ENCODE results near the gene TMEM179.

Gene TMEM179

GRCh38 chr14:104554088-104554607 is 50.4 kb downstream of the TMEM179 start:
- DNase-seq, result no peak

GRCh38 chr14:104553166-104554087 is 51.1 kb downstream of the TMEM179 start:
- DNase-seq, result no peak

GRCh38 chr14:104552738-104553125 is 51.8 kb downstream of the TMEM179 start:
- DNase-seq, result no peak

GRCh38 chr14:104551851-104552737 is 52.5 kb downstream of the TMEM179 start:
- DNase-seq, result no peak

- DNase-seq, result no peak
Measured at GRCh38 chr14:104550861-104551728, 53.5 kb downstream of the TMEM179 start.

- DNase-seq, result no peak
Measured at GRCh38 chr14:104550340-104550860, 54.2 kb downstream of the TMEM179 start.

- DNase-seq, result no peak
Measured at GRCh38 chr14:104549536-104550339, 54.8 kb downstream of the TMEM179 start.

GRCh38 chr14:104548802-104549535 is 55.6 kb downstream of the TMEM179 start:
- no peak for DNase-seq

- DNase-seq, result no peak
Measured at GRCh38 chr14:104547998-104548700, 56.4 kb downstream of the TMEM179 start.

- no peak for DNase-seq
Measured at GRCh38 chr14:104547310-104547997, 57.1 kb downstream of the TMEM179 start.

GRCh38 chr14:104546591-104547309 is 57.8 kb downstream of the TMEM179 start:
- DNase-seq, result no peak

- DNase-seq, result no peak
Measured at GRCh38 chr14:104545942-104546501, 58.5 kb downstream of the TMEM179 start.

- DNase-seq, result no peak
Measured at GRCh38 chr14:104545151-104545941, 59.2 kb downstream of the TMEM179 start.

- no peak for DNase-seq
Measured at GRCh38 chr14:104544362-104544961, 60.1 kb downstream of the TMEM179 start.

- no peak for DNase-seq
Measured at GRCh38 chr14:104542871-104543830, 61.4 kb downstream of the TMEM179 start.
